Right ventricle myocardium superior (tissue), 1 donor: ENCODE results near the gene YBX3. TPM values are rescaled to one million over a fixed set of nuclear protein-coding genes. Genes with fewer than 3 reads are reported as not detected.

Experiments used
- ATAC-seq: fragments of 200-7000 bp; cut with Tn5 transposase; one replicate; pipeline ENCODE4 v1.9.1; 2020; ENCODE audit warnings: mild to moderate bottlenecking; ENCODE audit not compliant: poor library complexity
- DNase-seq: peaks from one replicate; pipeline ENCODE4 v3.0.0-alpha.2; 2020
- intact Hi-C: fragments of 100-400 bp; cut with DNase I; formaldehyde crosslinking; loops from one replicate; pipeline ENCODE4 v1.11.2; 2022
- total RNA-seq: library from RNA; stranded (reverse); fragmentation: NEBNext Ultra II Directional; extraction: Animal tissue kit (Norgen Biotek cat#: 25700); gene quantifications from one replicate; pipeline ENCODE4 v1.2.1, GENCODE V29; 2021
- donor health status: DM: no; HTN: yes; CAD: no; lungs with severe emphysema.

The YBX3 gene
- total RNA-seq, 1 donor from 2014 or later: 535 TPM

DNA sequence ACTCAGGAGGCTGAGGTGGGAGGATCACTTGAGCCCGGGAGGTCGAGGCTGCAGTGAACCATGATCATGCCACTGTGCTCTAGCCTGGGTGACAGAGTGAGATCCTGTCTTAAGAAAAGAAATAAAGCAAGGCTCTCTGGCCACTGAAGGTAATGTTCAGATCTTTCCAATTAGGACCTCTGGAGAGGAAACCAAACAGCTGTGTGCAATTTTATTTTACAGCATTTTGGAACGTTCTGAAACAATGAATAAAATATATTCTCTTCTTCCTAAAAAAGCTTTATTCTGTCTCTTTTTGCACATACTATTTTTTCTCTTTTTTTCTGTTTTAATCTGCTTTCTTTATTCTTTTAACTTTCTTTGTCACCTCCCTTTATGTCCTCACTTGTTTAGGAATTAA is 5.0 kb upstream of the YBX3 start:
- DNase-seq (no peak), ATAC-seq (no peak)
- intact Hi-C loops: loop anchor here (10.0 kb wide), 1 partner anchor 513 kb away; the partner anchor contains the start of gene GABARAPL1

DNA sequence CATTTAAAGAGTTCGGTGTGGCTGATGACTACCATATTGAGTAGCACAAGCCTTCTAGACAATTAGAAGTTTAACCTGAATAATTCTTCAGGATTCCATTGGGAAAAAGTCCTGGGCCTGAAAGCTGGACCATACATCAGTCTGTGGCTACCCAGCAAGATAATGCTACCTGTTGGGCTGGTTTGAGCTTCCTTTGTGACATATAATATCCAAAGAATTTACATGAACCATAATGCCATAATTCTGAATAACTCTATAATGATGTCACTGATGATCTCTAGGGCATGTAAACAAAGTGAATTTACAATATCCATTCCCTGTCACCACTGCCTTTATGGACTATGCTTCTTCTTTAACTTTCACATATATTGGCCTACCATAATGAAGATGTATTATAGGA is 3.8 kb upstream of the YBX3 start:
- intact Hi-C loops: loop anchor here (10.0 kb wide), 1 partner anchor 512 kb away; the partner anchor contains the start of gene GABARAPL1
- ATAC-seq: no peak
- DNase-seq: no peak

DNA sequence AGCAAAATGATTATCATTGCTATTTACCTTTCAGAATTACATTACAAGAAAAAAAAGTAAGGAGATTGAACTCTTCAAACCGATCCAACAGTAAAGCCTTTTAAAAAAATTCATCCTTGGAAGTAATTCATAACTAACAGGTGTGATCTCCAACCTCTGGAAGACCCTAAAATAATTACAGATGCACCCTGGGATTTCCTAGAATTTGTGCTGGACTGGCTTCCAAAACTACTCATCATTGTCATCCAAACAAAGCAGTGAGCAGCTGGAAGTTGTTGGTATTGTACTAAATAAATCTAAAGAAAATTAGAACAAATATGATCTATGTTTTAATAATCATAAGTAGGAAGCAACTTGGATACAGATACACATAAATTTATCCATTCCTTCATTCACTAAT is 1.9 kb upstream of the YBX3 start:
- no peak for DNase-seq
- intact Hi-C loops: loop anchor here (10.0 kb wide), 1 partner anchor 510 kb away; the partner anchor contains the start of gene GABARAPL1
- ATAC-seq: no peak

DNA sequence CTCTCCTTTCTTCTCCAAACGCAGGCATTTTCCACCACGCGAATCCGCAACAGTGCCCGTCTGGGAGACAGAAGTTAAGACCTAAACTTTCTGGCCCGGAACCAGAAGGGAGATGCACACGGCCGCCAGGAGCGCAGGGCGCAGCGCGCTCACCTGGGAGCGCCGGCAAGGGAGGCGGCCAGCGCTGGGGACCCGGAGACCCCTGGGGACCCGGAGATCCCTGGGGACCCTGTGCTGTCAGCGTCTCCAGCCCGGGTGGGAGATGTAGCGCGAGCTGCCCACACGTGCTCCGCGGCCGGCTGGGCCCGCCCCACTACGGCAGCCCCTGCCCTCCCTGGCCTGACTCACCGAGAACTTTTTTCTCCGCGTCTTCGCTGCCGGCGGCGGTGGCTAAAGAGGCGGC is 620 bp downstream of the YBX3 start:
- DNase-seq: peak; percentile 67
- intact Hi-C loops: loop anchor here (10.0 kb wide), 1 partner anchor 508 kb away; the partner anchor contains the start of gene GABARAPL1
- peak; percentile 47 for ATAC-seq

DNA sequence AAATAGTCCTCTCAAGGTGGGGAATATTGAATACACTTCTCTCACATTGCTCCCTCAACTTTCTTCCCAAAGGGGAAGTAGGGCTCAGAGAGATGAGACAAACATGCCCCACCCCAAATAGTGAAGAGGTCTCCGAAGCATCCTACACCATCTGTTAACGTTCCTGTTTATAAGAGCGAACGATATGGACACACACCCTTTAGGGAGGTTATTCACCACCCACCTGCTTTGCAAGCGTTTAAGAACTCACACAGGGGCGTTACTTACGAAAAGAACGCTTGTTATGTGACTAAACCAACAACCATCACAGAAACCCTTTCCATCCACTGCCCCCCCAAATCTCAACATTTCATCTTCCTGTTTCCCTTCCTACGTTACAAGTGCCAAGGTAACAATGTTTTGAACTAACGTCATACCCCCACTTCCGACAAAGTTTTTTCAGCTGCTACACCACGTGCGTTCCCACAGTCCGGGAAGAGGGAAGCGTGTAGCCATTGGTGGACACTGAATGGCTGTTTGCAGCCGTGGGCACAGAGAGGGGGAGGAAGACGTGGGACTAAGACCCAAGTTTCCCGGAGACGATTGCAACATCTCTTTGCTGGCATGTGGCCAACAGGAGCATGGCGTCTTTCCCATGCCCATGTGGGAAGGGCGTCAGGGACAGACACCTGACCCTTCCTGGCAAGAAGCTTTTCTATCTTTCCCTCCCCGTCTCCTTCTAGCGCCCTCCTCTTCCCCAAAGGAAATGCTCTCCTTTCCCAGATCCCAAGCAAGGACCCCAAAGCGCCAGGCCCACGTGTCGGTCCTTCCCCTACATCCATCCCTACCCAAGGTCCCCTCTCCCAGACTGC is 1.2 kb downstream of the YBX3 start:
- ATAC-seq: peak; percentile 88
- DNase-seq: peak; percentile 90
- intact Hi-C loops: loop anchor here (10.0 kb wide), 1 partner anchor 507 kb away; the partner anchor contains the start of gene GABARAPL1

DNA sequence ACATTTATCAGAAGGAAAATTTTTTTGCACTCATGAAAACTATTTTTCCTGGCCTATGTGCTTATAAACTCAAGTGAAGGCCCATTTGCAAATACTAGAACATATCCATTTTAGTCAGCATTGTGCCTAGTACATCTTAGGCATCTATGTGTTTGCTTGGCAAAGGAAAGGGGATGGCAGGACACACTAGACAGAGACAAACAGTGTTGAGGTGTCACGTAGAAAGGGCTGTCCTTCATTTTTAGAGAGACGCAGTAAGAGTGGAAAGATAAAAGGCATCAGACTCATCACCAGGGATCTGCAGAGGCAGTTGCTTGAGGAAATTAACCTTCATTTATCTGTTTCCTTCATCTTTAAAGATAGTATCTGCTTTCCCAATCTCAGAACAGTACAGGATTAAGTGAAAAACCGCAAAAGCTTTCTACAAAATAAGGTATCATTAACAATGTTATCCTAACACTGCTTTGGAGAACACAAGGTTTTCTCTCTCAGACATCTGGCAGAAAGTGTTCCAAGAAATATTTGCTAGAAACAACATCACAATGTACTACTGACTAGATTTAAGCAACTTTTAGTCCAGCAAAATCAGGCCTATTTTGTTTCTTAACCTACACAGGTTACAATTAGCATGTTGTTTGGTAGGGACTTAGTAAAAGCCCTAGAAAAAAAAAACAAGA is 2.0 kb downstream of the YBX3 start:
- no peak for ATAC-seq
- intact Hi-C loops: loop anchor here (10.0 kb wide), 1 partner anchor 506 kb away; the partner anchor contains the start of gene GABARAPL1
- no peak for DNase-seq

DNA sequence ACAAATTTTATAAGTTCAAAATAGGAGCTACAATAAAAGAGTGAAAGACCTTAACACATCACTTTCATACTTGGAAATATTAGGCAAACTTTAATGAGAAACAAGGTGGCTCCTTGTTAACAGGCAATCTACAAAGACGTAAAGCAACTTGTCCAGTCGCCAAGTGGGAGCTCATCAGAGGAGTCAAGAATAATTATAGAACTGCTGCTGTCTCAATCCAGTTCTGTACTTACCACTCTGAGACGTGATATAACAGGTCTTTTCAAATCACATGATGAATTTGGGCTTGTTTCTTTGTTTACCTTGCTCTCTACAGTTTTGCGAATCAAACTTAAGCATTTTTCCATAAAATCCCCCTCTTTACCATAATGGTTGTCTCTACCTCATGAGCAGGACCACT is 3.6 kb downstream of the YBX3 start:
- intact Hi-C loops: no loop called here
- no peak for ATAC-seq
- DNase-seq: no peak

DNA sequence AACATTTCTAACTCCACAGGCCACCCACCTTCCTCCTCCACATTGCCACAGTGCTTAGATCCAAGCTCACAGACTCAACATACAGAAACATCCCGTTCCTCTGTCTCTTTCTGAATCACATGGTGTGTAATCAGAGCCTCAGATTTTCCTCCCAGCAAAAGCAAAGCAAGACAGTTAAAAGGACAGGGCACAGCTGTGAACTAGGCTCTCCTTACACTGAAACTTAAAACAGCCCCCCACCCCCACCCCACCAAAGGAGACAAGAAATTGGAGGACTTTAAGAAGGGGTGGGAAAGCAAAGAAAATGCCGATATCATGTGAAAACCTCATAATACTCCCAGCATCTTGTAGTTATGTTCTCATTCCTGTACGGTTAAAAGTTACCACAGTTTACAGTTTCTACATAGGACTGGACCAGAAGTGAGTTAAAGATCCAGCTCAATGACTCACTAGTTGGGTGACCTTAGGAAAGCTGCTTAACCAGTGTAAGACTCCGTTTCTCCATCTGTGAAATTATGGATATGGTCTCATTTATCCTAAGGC is 4.8 kb downstream of the YBX3 start:
- DNase-seq (no peak), ATAC-seq (no peak)
- intact Hi-C loops: no loop called here

DNA sequence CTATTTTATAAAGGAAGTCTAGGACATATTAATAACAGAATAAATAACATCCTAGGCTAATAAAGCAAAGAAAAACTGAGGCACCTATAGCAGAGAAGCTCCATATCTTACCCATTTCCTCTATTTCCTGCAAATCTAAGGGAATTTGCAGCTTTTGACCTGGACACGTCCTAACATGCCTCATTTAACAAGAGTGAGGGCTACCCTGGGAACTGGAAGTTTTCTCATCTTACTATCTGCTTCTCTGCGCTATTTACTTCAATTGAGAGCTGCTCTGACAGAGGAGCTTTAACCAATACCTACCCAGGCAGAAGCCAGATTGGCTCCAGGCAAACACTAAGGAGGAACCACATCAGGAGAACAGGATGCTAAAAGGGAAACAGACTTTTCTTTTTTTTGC is 5.7 kb downstream of the YBX3 start:
- intact Hi-C loops: no loop called here

DNA sequence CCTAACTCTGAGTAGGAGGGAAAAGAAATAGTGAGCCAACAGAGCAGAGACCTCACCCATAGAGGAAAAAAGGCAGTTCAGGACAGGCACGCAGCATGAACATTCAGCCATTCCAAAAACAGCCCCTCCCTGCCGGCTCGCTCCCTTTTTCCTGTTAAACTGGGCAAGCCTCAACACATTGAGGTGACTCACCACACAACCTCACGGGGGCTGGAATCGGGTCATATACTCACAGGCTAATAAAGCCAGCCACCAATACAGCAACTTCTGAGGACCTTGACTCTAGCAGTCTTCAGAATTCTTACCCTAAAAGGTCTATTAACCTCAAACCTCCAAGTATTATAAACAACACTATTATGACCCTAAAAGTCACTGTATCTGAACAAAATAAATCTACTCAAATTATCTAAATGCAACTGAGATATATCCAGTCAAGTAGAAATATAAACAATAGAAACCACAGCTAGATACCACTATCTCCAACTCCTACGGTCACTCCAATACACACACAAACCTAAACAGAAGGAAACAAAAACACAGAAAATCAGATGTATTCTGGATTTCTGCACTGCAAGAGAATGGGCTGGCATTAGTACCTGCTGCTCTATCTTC is 6.3 kb downstream of the YBX3 start:
- DNase-seq (peak; percentile 86), ATAC-seq (peak; percentile 83)
- intact Hi-C loops: no loop called here

More for the DNA sequence above, 5.7 kb downstream of the YBX3 start:
- ATAC-seq (no peak), DNase-seq (no peak)

DNA sequence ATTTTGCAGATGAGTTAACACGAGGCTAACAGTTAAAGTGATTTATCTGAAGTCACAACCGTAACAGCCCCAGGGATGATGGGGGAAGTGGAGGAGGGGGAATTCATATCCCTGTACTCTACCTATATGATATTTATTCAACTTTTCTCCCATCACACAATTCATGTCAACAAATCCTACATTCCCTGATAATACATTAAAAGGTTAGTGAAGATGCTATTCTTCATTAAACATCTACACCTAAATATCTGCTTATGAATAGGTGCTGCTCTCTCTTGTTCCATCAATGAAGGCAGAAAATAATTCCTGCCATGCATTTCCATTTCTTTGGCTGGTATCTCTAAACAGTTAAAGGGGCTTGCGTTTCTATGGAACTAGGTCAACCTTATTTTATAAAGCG is 6.8 kb downstream of the YBX3 start:
- intact Hi-C loops: no loop called here
- DNase-seq: no peak
- ATAC-seq: no peak

DNA sequence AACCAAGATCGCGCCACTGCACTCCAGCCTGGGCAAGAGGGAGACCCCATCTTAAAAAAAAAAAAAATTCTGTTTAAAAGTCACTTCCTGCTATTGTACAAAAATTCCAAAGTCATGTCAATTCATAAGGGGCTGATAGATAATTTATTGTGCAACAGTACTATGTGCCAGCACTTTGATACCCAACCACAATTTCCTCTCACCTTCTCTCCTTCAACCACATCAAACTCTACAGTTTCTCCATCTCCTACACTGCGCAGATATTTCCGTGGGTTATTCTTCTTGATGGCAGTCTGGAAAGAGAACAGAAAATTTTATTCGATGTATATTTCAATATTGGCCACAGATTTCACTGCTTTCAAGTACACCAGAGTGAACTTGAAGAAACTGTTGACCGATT is 7.6 kb downstream of the YBX3 start:
- ATAC-seq: no peak
- no peak for DNase-seq
- intact Hi-C loops: no loop called here

DNA sequence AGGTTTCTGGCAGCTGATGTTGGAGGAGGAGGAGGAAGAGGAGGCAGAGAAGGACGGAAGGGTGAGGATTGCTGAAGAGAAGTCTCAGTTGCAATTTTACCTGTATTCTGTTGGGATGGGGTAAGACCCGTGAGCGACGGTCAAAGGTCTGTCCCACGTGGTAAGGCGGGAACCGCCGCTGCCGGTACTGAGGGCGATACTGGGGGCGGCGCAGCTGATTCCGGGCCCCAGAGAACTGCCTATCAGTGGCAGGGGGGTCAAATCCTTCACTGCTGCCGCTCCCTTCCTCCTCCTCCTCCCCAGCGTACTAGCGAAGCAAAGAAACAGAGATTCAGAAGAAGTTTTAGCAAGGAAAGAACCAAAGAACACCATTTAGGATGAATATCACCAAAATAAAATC is 13.3 kb downstream of the YBX3 start:
- ATAC-seq (no peak), DNase-seq (no peak)
- intact Hi-C loops: no loop called here

DNA sequence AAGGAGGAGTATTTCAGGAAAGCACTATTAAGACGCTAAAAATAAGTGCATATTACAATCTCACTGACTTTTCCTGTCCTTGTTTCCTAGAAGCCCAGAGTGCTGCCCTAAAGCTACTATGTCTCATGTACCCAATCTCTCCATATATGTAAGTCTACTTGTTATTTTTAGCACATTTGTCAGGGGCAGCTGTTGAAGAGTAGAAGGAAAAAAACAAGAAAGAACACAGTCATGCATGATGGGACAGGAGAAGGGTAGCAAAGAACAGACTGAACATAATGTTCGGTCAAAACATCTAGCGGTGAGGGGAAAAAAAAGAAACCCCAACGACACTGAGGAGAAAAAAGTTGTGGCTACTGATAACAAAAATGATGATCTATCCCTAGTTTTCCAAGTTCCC is 14.3 kb downstream of the YBX3 start:
- ATAC-seq (peak; percentile 80), DNase-seq (no peak)
- intact Hi-C loops: no loop called here

DNA sequence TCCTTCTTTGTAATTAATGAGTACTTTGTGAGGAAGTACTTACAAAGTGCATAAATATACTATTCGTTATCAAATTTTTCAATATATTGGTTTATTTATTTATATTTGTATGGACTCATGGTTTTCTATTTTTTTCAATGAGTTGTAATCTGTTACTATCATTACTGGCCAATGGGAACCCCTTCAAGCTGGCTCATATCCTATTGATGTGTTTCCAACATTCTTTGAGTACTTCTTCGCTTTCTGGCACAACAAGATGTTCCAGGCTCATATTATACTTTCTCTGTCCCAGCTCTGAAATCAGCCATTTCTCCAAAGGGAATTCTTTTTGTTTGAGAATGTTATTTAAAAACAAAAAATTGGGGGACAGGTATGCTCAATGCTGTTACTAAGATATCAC is 17.5 kb downstream of the YBX3 start:
- ATAC-seq: peak; percentile 81
- DNase-seq: no peak
- intact Hi-C loops: no loop called here

DNA sequence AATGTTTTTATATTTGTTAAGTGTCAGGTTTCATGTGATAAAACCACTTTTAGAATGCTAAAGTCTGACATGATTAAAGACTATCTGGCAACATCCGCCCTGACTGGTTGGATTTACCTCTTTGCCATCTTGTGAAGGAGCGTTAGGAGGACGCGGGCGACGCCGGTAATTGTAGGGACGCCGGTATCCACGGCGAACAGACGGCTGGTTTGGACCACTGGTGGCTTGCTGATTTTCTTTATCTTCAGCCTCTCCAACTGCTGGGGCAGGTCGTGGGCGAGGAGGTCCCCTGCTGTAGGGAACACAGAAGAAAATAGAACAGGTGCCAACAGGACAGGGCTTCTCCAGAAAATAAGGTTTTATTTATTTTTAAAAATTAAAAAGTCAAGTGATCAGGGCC is 21.3 kb downstream of the YBX3 start:
- intact Hi-C loops: no loop called here
- ATAC-seq: no peak
- DNase-seq: no peak

DNA sequence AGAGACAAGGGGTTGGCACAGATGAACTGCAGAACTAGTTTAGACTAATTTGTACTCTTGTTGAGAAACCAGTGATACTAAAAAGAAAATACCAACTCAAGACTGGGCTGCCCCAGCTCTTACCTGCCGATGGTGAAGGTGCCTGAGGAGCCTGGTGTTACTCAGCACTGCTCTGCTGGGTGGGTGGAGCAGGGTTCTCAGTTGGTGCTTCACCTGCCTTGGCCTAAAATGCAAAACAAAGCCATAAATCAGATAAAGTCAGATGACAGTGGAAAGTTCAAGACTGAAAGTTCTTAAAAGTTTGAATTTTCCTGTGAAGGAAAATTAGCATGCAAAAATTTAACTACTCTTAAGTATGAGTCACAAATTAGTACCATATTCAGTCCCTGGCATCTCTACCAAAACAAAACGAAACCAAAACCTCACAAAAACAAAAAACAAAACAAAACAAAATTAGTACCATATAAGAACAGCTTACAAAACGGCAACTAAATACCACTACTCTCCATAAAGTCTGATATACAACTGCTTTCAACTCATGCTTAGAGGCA is 21.9 kb downstream of the YBX3 start:
- intact Hi-C loops: no loop called here
- DNase-seq (no peak), ATAC-seq (no peak)

DNA sequence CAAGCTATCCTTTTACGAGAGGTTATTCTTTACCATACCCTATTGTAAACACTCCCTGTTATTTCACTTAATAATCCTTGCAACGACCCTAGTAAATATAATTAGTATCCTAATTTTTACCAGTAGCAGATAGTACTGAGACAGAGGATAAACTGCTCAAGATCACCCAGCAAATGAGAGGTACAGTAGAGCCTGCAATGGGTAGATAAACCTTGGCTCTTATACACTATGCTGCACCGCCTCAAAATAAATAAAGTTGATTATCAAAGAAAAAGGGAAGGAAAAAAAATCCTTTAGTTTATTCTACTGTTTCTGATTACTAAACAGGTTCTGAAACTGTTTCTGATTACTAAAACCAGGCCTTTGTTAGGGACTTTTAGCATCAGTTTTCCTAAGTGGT is 22.5 kb downstream of the YBX3 start:
- no peak for DNase-seq
- ATAC-seq: no peak
- intact Hi-C loops: no loop called here

DNA sequence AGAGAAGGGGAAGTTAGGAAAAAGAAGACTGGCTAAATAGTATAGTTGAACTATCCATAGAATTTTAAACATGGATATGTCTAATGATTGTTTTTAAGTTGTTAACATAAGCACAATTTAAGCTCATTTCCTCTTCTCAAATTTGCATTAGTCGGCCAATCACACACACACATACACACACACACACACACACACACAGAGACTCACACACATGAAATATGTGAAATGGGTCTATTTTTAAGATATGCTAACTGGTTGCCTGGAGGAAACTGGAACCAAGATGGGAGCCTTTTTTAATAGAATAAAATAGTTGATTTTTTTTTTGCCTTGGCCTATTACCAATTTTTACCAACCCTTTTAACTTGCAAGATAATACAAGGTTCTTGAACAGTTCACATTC is 25.3 kb downstream of the YBX3 start:
- intact Hi-C loops: loop anchor here (10.0 kb wide), 1 partner anchor 47 kb away; no protein-coding TSS in a partner anchor
- ATAC-seq: no peak

More for the DNA sequence above, 25.3 kb downstream of the YBX3 start:
- DNase-seq: no peak
